ENCODE measurements around the gene SEMA4D.

SEMA4D gene

GRCh38 chr9:89466451-89467277, 31.2 kb downstream of the SEMA4D start:
- H3K27ac ChIP-seq (ENCODE audit: insufficient read depth, low read depth, low read length, poor library complexity, severe bottlenecking): no peak overlapping the region
- WGBS, 2 experiments: 92 to 94% methylated on average over 18 of the region's 18 CpGs
- H3K4me3 ChIP-seq (ENCODE audit: insufficient read depth, low read depth, low read length): no peak overlapping the region
- H3K9me3 ChIP-seq (ENCODE audit: control insufficient read depth, low read length): no peaks in the 10 kb centered on the region
- H3K27me3 ChIP-seq (ENCODE audit: control insufficient read depth, insufficient read depth, low read length, poor library complexity, severe bottlenecking): no peaks in the 10 kb centered on the region
- peaks cover 5% of the 10 kb centered on the region for H3K4me1 ChIP-seq (ENCODE audit: control insufficient read depth, insufficient read depth, low read length)
- H3K36me3 ChIP-seq (ENCODE audit: control insufficient read depth, insufficient read depth, low read length): no peaks in the 10 kb centered on the region

- Histone ChIP-seq H3K27me3 (ENCODE audit: control insufficient read depth, insufficient read depth, low read length, poor library complexity, severe bottlenecking) (no peaks in the 10 kb centered on the region), H3K27ac (ENCODE audit: insufficient read depth, low read depth, low read length, poor library complexity, severe bottlenecking) (no peak overlapping the region), H3K36me3 (ENCODE audit: control insufficient read depth, insufficient read depth, low read length) (no peaks in the 10 kb centered on the region), H3K9me3 (ENCODE audit: control insufficient read depth, low read length) (no peaks in the 10 kb centered on the region), H3K4me1 (ENCODE audit: control insufficient read depth, insufficient read depth, low read length) (peaks cover 5% of the 10 kb centered on the region), H3K4me3 (ENCODE audit: insufficient read depth, low read depth, low read length) (no peak overlapping the region)
- WGBS, 2 experiments: 93 to 94% methylated on average over 10 of the region's 10 CpGs
Measured at GRCh38 chr9:89465726-89466308, 32.1 kb downstream of the SEMA4D start.

GRCh38 chr9:89465001-89465451, 32.9 kb downstream of the SEMA4D start:
- H3K9me3 ChIP-seq (ENCODE audit: control insufficient read depth, low read length): no peaks in the 10 kb centered on the region
- H3K27ac ChIP-seq (ENCODE audit: insufficient read depth, low read depth, low read length, poor library complexity, severe bottlenecking): no peak overlapping the region
- no peaks in the 10 kb centered on the region for H3K36me3 ChIP-seq (ENCODE audit: control insufficient read depth, insufficient read depth, low read length)
- H3K4me1 ChIP-seq (ENCODE audit: control insufficient read depth, insufficient read depth, low read length): peaks cover 9% of the 10 kb centered on the region
- no peak overlapping the region for H3K4me3 ChIP-seq (ENCODE audit: insufficient read depth, low read depth, low read length)
- H3K27me3 ChIP-seq (ENCODE audit: control insufficient read depth, insufficient read depth, low read length, poor library complexity, severe bottlenecking): no peaks in the 10 kb centered on the region
- WGBS, 2 experiments: 85 to 88% methylated on average over 7 of the region's 7 CpGs

GRCh38 chr9:89464300-89464901, 33.5 kb downstream of the SEMA4D start:
- Histone ChIP-seq H3K27ac (ENCODE audit: insufficient read depth, low read depth, low read length, poor library complexity, severe bottlenecking) (no peak overlapping the region), H3K4me3 (ENCODE audit: insufficient read depth, low read depth, low read length) (no peak overlapping the region), H3K36me3 (ENCODE audit: control insufficient read depth, insufficient read depth, low read length) (no peaks in the 10 kb centered on the region), H3K9me3 (ENCODE audit: control insufficient read depth, low read length) (no peaks in the 10 kb centered on the region), H3K4me1 (ENCODE audit: control insufficient read depth, insufficient read depth, low read length) (peaks cover 15% of the 10 kb centered on the region), H3K27me3 (ENCODE audit: control insufficient read depth, insufficient read depth, low read length, poor library complexity, severe bottlenecking) (no peaks in the 10 kb centered on the region)
- 89 to 92% methylated on average over 7 of the region's 7 CpGs for WGBS, 2 experiments

DNA sequence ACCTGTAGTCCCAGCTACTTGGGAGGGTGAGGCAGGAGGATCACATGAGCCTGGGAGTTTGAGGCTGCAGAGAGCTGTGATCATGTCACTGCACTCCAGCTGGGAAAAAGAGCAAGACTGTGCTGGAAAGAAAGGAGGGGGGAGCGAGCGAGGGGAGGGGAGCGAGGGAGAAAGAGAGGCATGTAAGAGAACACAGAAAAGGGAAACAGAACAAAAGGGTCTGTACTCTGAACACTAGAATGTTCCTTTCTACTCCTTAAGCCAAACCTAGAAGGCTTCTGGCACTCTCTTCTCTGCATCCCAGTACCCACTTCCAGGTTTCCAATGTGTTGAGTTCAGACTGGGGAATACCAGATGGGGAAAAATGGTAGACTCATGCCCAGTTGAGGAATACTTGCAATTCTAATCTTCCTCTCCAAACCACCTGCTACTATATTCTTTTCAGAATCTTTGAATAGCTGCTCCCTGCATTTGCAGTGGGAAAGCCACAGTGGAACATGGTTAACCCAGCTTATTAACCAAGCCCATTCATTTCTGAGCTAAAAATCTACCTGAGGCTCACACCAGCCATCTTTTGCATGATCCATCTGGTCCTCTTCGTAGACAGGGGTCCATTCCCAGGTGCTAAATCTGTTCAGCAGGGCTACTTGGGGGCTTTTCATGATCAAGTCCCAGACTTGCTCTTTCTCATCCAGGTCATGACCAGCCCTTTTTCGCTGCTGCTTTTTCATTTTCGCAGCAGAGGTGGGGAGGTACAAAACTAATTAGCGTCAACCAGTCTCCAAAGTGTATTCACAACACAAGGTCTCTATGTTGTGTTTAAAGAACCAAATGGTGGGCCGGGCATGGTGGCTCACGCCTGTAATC, 34.9 kb downstream of the SEMA4D start:
- Histone ChIP-seq H3K36me3 (ENCODE audit: control insufficient read depth, insufficient read depth, low read length) (no peaks in the 10 kb centered on the region), H3K27me3 (ENCODE audit: control insufficient read depth, insufficient read depth, low read length, poor library complexity, severe bottlenecking) (no peaks in the 10 kb centered on the region), H3K4me3 (ENCODE audit: insufficient read depth, low read depth, low read length) (no peak overlapping the region), H3K27ac (ENCODE audit: insufficient read depth, low read depth, low read length, poor library complexity, severe bottlenecking) (no peak overlapping the region), H3K9me3 (ENCODE audit: control insufficient read depth, low read length) (no peaks in the 10 kb centered on the region), H3K4me1 (ENCODE audit: control insufficient read depth, insufficient read depth, low read length) (peaks cover 14% of the 10 kb centered on the region)
- WGBS, 2 experiments: 95 to 97% methylated on average over 6 to 9 of the region's 9 CpGs

DNA sequence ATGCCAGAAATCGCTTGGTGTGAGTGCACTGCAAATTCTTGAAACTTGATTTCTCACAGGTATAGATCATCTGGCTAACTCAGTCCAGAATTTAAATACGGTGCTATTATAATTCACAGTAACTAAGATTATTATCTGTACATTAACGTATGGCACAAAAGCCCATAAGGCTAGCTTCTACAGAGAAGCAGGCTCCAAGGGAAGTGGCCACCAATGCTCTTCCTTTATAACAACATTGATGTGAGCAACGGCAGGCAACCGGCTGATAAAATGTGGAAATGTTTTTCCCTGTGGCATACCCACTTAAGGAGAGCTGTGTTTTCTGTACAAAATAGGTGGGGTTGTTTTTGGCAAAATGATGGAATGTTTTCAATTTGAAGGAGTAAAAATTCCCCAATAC, 35.7 kb downstream of the SEMA4D start:
- H3K4me3 ChIP-seq (ENCODE audit: insufficient read depth, low read depth, low read length): no peak overlapping the region
- 89 to 95% methylated on average over 5 of the region's 5 CpGs for WGBS, 2 experiments

GRCh38 chr9:89461265-89461664, 36.6 kb downstream of the SEMA4D start:
- no peaks in the 10 kb centered on the region for H3K9me3 ChIP-seq (ENCODE audit: control insufficient read depth, low read length)
- no peak overlapping the region for H3K4me3 ChIP-seq (ENCODE audit: insufficient read depth, low read depth, low read length)
- peaks cover 14% of the 10 kb centered on the region for H3K4me1 ChIP-seq (ENCODE audit: control insufficient read depth, insufficient read depth, low read length)
- H3K27me3 ChIP-seq (ENCODE audit: control insufficient read depth, insufficient read depth, low read length, poor library complexity, severe bottlenecking): no peaks in the 10 kb centered on the region
- H3K27ac ChIP-seq (ENCODE audit: insufficient read depth, low read depth, low read length, poor library complexity, severe bottlenecking): no peak overlapping the region
- 59 to 63% methylated on average over 8 of the region's 8 CpGs for WGBS, 2 experiments
- no peaks in the 10 kb centered on the region for H3K36me3 ChIP-seq (ENCODE audit: control insufficient read depth, insufficient read depth, low read length)

More for the DNA sequence above, 35.7 kb downstream of the SEMA4D start:
- Histone ChIP-seq H3K9me3 (ENCODE audit: control insufficient read depth, low read length) (no peaks in the 10 kb centered on the region), H3K27me3 (ENCODE audit: control insufficient read depth, insufficient read depth, low read length, poor library complexity, severe bottlenecking) (no peaks in the 10 kb centered on the region), H3K36me3 (ENCODE audit: control insufficient read depth, insufficient read depth, low read length) (no peaks in the 10 kb centered on the region), H3K27ac (ENCODE audit: insufficient read depth, low read depth, low read length, poor library complexity, severe bottlenecking) (no peak overlapping the region), H3K4me1 (ENCODE audit: control insufficient read depth, insufficient read depth, low read length) (peaks cover 14% of the 10 kb centered on the region)

- Histone ChIP-seq H3K4me1 (ENCODE audit: control insufficient read depth, insufficient read depth, low read length) (peaks cover 14% of the 10 kb centered on the region), H3K36me3 (ENCODE audit: control insufficient read depth, insufficient read depth, low read length) (no peaks in the 10 kb centered on the region), H3K27ac (ENCODE audit: insufficient read depth, low read depth, low read length, poor library complexity, severe bottlenecking) (no peak overlapping the region), H3K9me3 (ENCODE audit: control insufficient read depth, low read length) (no peaks in the 10 kb centered on the region), H3K27me3 (ENCODE audit: control insufficient read depth, insufficient read depth, low read length, poor library complexity, severe bottlenecking) (no peaks in the 10 kb centered on the region), H3K4me3 (ENCODE audit: insufficient read depth, low read depth, low read length) (no peak overlapping the region)
- WGBS, 2 experiments: 88 to 89% methylated on average over 10 of the region's 10 CpGs
Measured at GRCh38 chr9:89460551-89460950, 37.4 kb downstream of the SEMA4D start.

DNA sequence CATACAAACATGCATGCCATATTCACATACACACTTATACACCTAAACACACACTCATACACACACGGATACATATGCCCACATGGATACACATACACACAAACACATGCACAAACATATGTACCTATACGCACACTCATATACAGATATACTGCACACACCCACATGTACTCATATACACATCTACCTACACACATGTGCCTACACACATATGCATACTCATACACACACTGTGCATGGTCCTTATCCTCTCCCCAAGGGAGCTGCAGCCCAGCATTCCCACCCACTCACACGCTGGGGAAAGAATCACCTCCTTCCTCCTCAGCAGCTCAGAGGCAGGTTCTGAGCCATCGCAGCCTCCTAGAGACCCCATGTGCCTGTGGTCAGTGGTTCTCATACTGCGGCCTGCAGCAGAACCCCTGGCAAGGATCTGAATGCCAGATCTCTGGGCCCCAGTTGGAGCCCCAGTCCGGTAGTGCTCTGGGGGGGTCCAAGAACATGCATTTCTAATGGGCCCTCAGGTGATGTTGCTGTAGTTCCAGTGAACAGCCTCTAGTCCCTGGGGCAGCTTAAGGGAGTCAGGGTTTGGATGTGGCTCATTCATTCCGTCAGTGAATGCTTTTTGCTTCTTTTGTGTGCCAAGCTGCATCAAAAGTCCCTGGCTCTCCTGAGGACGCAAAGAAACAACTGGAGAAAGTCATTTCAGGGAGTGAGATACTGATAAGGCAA, 39.0 kb downstream of the SEMA4D start:
- 77 to 78% methylated on average over 8 of the region's 8 CpGs for WGBS, 2 experiments
- no peaks in the 10 kb centered on the region for H3K36me3 ChIP-seq (ENCODE audit: control insufficient read depth, insufficient read depth, low read length)
- H3K4me1 ChIP-seq (ENCODE audit: control insufficient read depth, insufficient read depth, low read length): peaks cover 14% of the 10 kb centered on the region
- H3K4me3 ChIP-seq (ENCODE audit: insufficient read depth, low read depth, low read length): no peak overlapping the region
- no peaks in the 10 kb centered on the region for H3K9me3 ChIP-seq (ENCODE audit: control insufficient read depth, low read length)
- no peaks in the 10 kb centered on the region for H3K27me3 ChIP-seq (ENCODE audit: control insufficient read depth, insufficient read depth, low read length, poor library complexity, severe bottlenecking)
- H3K27ac ChIP-seq (ENCODE audit: insufficient read depth, low read depth, low read length, poor library complexity, severe bottlenecking): no peak overlapping the region
